ENCODE results near the gene LAMP5.

LAMP5 gene

GRCh38 chr20:9490161-9490560 is 24.2 kb upstream of the LAMP5 start:
- TF ChIP-seq CTCF (IDR thresholded peaks at IDR 0.05; ENCODE audit: low read depth, low read length, missing control alignments): no peak
- no peak overlapping the region for H3K4me3 ChIP-seq (ENCODE audit: low read depth, low read length)
- no peak for DNase-seq (ENCODE audit: low read depth)

GRCh38 chr20:9490631-9491030 is 23.8 kb upstream of the LAMP5 start:
- DNase-seq (ENCODE audit: low read depth): no peak
- TF ChIP-seq CTCF (IDR thresholded peaks at IDR 0.05; ENCODE audit: low read depth, low read length, missing control alignments): no peak
- no peak overlapping the region for H3K4me3 ChIP-seq (ENCODE audit: low read depth, low read length)

- no peak overlapping the region for H3K4me3 ChIP-seq (ENCODE audit: low read depth, low read length)
- DNase-seq (ENCODE audit: low read depth): no peak
- TF ChIP-seq CTCF (IDR thresholded peaks at IDR 0.05; ENCODE audit: low read depth, low read length, missing control alignments): no peak
Observed at GRCh38 chr20:9491324-9491723, 23.1 kb upstream of the LAMP5 start.

GRCh38 chr20:9492067-9492466 is 22.3 kb upstream of the LAMP5 start:
- no peak overlapping the region for H3K4me3 ChIP-seq (ENCODE audit: low read depth, low read length)
- no peak for DNase-seq (ENCODE audit: low read depth)
- no peak for TF ChIP-seq CTCF (IDR thresholded peaks at IDR 0.05; ENCODE audit: low read depth, low read length, missing control alignments)

GRCh38 chr20:9493803-9494202 is 20.6 kb upstream of the LAMP5 start:
- no peak for TF ChIP-seq CTCF (IDR thresholded peaks at IDR 0.05; ENCODE audit: low read depth, low read length, missing control alignments)
- H3K4me3 ChIP-seq (ENCODE audit: low read depth, low read length): no peak overlapping the region
- no peak for DNase-seq (ENCODE audit: low read depth)

- no peak for DNase-seq (ENCODE audit: low read depth)
- no peak for TF ChIP-seq CTCF (IDR thresholded peaks at IDR 0.05; ENCODE audit: low read depth, low read length, missing control alignments)
- no peak overlapping the region for H3K4me3 ChIP-seq (ENCODE audit: low read depth, low read length)
Observed at GRCh38 chr20:9495701-9496100, 18.7 kb upstream of the LAMP5 start.

- DNase-seq (ENCODE audit: low read depth): no peak
- no peak overlapping the region for H3K4me3 ChIP-seq (ENCODE audit: low read depth, low read length)
- no peak for TF ChIP-seq CTCF (IDR thresholded peaks at IDR 0.05; ENCODE audit: low read depth, low read length, missing control alignments)
Observed at GRCh38 chr20:9496155-9496554, 18.2 kb upstream of the LAMP5 start.

Data from GM12864 (cell line).